ENCODE results near the gene TOR4A. TPM values are rescaled to one million over a fixed set of nuclear protein-coding genes. Genes with fewer than 3 reads are reported as not detected.

Gene TOR4A
- total RNA-seq, 1 donor from 2014 or later = 38.3 TPM

DNA sequence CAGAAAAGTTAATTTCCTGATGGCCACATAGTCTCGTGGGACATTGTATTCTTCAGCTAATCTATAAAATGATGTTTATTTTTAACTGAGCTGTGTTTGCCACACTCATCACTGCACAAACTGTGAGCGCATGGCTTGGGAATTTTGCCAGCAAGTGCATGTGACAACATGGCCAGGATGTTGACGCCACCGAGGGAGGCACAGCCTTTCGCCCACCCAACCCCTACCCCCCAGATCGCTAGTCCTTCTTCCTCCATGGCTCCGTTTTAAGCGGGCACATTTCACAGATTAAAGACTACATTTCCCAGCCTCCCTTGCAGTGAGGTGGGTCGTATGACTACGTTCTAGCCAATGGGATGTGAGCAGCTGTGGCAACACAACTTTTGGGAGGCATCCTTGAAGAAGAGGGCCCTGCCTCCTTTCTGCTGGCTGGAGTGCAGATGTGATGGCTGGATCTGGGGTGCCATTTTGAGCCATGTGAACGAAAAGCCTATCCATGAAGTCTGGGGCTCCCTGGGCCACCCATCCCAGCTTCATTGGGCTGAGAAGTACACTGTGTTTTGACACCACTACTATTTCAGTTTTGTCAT, 16.7 kb downstream of the TOR4A start:
- H3K9me3 ChIP-seq = no peaks in the 10 kb centered on the region
- H3K27me3 ChIP-seq = peaks cover 27% of the 10 kb centered on the region
- H3K36me3 ChIP-seq = no peaks in the 10 kb centered on the region
- no peak overlapping the region for H3K27ac ChIP-seq
- H3K4me1 ChIP-seq = peaks cover 4 to 7% of the 10 kb centered on the region in 2 donors
- TF ChIP-seq, protein P1, sequence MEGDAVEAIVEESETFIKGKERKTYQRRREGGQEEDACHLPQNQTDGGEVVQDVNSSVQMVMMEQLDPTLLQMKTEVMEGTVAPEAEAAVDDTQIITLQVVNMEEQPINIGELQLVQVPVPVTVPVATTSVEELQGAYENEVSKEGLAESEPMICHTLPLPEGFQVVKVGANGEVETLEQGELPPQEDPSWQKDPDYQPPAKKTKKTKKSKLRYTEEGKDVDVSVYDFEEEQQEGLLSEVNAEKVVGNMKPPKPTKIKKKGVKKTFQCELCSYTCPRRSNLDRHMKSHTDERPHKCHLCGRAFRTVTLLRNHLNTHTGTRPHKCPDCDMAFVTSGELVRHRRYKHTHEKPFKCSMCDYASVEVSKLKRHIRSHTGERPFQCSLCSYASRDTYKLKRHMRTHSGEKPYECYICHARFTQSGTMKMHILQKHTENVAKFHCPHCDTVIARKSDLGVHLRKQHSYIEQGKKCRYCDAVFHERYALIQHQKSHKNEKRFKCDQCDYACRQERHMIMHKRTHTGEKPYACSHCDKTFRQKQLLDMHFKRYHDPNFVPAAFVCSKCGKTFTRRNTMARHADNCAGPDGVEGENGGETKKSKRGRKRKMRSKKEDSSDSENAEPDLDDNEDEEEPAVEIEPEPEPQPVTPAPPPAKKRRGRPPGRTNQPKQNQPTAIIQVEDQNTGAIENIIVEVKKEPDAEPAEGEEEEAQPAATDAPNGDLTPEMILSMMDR (IDR thresholded peaks at IDR 0.05) = no peak
- no peak for DNase-seq (ENCODE audit: low spot score in 2 of 2)
- no peak overlapping the region for H3K4me3 ChIP-seq
- intact Hi-C loops (cut with DNase I) = loop anchor here (2.0 to 10.0 kb wide), 2 partner anchors 113 to 231 kb away; no protein-coding TSS in a partner anchor

DNA sequence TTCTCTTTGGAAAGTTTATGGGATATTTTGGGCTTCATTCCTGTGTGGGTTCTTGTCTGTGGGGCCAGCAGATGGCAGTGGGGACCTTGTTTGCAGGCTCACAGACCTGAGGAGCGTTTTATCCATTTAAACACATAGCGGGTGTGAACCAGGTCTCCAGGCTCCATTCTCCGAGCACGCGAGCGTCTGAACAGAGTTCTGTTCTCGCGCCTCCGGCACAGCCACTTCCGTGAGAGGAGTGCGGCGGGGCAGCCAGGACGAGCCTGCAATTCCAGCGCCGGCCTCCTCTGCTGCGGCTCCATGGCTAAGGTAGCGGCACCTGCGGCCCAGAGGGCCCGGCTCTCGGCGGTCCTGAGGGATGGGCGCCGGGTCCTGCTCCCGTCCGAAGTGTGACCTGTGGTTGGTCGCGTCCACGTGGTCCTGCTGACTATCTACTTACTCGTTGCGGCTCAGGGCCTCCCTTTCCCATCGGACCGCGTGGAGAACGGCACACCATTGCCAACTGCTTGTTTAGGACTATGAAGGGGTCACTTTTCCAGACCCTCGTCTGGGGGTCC, 17.2 kb downstream of the TOR4A start:
- H3K9me3 ChIP-seq = no peaks in the 10 kb centered on the region
- no peaks in the 10 kb centered on the region for H3K36me3 ChIP-seq
- no peak overlapping the region for H3K27ac ChIP-seq
- intact Hi-C loops (cut with DNase I) = loop anchor here (2.0 to 10.0 kb wide), 2 partner anchors 112 to 230 kb away; no protein-coding TSS in a partner anchor
- H3K4me1 ChIP-seq = peaks cover 4 to 7% of the 10 kb centered on the region in 2 donors
- TF ChIP-seq, protein P1 (IDR thresholded peaks at IDR 0.05) = peak in 1 of 3 experiments; percentile 14
- peak overlapping the region; percentile 44 to 57 for H3K4me3 ChIP-seq
- DNase-seq (ENCODE audit: low spot score in 2 of 2) = no peak
- peaks cover 27% of the 10 kb centered on the region for H3K27me3 ChIP-seq

DNA sequence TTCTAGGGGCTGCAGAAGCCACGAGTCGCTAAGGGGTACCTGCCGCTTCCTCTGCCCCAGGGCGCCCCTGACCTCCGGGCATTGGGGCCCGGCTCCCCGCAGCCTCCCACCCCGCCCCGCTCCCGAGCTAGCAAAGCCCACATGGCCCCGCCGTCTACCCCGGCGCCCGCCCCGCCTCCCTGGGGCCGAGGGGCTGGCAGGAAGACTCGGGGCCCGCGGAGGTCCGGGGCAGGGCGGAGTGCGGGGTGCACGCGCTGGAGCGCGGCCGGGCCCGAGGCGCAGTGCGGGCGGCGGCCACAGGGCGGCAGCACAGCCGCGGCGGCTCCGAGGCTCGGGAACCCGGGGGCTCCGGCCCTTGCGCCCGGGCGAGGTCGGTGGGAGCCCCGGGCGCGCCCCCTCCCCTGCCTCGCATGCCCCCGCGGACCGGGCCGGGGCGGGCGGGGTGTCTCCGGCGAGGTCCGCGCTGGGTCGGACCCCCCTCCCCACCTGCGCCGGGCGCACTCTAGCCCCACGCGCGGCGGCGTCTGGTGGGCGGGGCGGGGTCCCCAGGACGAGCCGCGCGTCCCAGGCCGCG, 17.8 kb downstream of the TOR4A start:
- H3K9me3 ChIP-seq = no peaks in the 10 kb centered on the region
- H3K36me3 ChIP-seq = no peaks in the 10 kb centered on the region
- intact Hi-C loops (cut with DNase I) = loop anchor here (2.0 to 10.0 kb wide), 2 partner anchors 111 to 229 kb away; no protein-coding TSS in a partner anchor
- no peak overlapping the region for H3K27ac ChIP-seq
- H3K27me3 ChIP-seq = peaks cover 27% of the 10 kb centered on the region
- no peak for DNase-seq (ENCODE audit: low spot score in 2 of 2)
- H3K4me1 ChIP-seq = peaks cover 5 to 8% of the 10 kb centered on the region in 2 donors
- TF ChIP-seq, protein P1 (IDR thresholded peaks at IDR 0.05) = peak in 1 of 3 experiments; percentile 86
- H3K4me3 ChIP-seq = peak overlapping the region; percentile 44 to 57

DNA sequence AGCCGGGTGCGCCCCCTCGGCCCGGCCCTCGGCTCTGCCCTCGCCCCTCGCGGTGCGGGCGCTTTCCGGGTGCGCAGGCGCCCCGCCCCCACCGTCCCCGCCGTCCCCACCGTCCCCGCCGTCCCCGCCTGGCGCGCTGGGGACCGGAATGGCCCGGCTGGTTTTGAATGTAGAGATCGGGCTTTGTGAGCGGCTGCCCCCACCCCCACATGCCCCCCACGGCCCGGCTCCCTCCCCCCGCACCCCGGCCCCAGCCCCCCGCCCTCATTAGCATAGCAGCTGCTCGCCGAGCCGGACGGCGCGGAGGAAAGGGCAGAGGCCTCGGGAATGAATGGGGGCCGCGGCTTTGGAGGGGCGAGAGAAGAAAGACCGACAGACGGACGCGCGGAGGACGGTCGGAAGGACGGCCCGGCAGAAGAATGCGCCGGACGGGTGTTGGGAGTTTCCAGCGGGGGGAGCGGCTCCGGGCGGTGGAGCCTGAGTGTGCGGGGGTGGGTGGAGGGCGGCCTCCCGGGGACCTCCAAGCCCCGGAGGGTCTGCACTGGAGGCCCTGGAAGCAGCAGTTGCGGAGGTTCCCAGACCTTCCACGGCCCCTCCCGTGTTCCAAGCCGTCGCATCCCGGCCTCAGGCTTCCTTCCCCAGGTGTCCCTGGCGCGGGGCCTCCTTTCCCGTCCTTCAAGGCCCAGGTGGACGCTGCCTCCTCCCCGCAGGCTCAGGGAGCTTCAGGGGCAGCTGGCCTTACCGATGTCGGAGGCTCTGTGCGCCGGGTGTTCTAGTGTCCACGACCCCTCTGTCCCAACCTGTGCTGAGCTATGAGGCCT, 18.5 kb downstream of the TOR4A start:
- no peaks in the 10 kb centered on the region for H3K36me3 ChIP-seq
- TF ChIP-seq, protein P1 (IDR thresholded peaks at IDR 0.05) = no peak
- peak overlapping the region in 1 of 2 donors; percentile 15 for H3K27ac ChIP-seq
- no peaks in the 10 kb centered on the region for H3K9me3 ChIP-seq
- DNase-seq (ENCODE audit: low spot score in 2 of 2) = no peak
- peaks cover 11 to 13% of the 10 kb centered on the region in 2 donors for H3K4me1 ChIP-seq
- peaks cover 27% of the 10 kb centered on the region for H3K27me3 ChIP-seq
- intact Hi-C loops (cut with DNase I) = loop anchor here (2.0 to 10.0 kb wide), 2 partner anchors 111 to 229 kb away; no protein-coding TSS in a partner anchor
- H3K4me3 ChIP-seq = peak overlapping the region; percentile 44 to 57

All from ascending aorta (tissue), 2 donors.